RCC 7860 (cell line): ENCODE data around the gene SULF2.

ENCODE experiments used
- DNase-seq: peaks from one replicate; pipeline ENCODE4 v3.0.0-alpha.2; 2015; ENCODE audit warnings: low spot score
- FAIRE-seq: peaks from 2 replicates; lab custom pipeline; 2012; peaks lifted over from hg19 to GRCh38; lab: Jason Lieb, UNC

The SULF2 gene

DNA sequence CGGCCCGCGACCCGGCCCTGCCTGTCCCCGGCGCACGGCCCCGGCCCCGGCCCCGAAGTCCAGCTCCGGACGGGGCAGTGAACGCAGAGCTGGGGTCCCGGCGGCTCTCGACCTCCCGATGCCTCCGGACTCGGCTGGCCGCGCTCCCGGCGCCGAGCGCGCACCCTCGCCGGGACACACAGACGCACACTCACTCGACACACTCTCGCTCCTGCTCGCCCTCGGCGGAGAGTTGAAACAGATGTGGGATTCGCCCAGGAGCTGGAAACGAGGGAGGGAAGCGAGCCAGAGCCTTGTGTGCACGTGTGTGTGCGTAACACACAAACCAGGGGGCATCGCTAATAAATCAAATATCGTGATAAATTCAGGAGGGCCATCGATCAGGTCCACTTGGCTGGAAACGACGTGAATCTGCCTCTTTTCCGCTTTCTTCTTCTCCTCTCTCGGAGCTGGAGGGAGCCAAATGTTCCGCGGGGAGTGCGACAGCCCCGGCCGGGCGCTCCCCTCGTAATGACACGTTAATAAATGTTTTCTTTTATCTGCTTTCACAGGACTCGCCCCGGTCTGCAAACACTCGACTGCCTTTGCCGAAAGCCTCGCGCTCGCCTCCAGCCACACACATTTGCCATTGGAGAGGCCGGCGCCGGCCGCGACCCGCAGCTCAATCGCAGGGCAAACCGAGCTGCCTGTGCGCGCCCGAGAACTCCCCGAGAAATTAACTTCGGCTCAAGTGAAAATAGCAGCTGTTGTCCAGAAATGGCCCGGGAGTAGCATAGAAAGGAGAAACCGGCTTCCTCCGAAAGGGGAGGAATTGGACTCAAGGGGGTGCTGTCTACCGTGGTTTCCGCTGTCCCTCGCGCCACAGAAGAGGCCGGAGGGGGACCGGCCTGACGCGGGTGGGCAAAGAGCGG is 828 bp upstream of the SULF2 start:
- FAIRE-seq (no peak), DNase-seq (no peak)

GRCh38 chr20:47784599-47785310 is 526 bp downstream of the SULF2 start:
- FAIRE-seq (no peak), DNase-seq (no peak)

DNA sequence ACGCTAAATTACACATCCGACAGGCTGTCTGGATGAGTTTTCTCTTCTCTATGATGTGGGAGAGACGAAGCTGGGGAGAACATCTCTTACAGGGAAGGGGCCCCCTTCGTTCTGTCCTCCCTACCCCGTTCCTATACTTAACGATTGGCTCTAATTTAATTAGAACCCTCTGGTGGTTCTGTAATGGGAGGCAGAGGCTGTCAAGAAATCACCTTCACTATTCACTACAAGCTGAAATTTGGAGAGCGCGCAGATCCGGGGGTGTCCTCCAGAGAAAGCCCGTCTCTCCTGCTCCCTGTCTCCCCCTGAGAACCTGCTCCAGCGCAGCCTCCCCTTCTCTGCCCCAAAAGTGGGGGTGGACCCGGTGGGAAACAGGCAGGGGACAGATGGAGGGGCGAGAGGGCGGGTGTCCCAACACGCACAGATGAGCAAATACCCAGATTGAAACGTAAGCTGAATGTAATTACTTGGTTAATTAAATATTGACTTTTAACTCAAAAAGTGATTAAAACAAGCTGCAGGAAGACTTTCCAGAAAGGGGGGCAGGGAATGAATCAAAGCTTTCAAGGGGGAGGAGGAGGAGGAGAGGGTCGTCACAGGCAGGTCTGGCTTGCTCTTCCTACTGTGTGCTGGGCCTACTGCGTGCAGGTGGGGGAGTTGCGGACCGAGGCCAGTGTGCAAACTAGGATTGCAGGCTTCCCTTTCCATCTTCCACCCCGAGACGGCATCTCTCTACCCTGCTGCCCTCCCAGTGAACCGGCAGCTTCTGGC is 1.3 kb downstream of the SULF2 start:
- no peak for DNase-seq
- no peak for FAIRE-seq

DNA sequence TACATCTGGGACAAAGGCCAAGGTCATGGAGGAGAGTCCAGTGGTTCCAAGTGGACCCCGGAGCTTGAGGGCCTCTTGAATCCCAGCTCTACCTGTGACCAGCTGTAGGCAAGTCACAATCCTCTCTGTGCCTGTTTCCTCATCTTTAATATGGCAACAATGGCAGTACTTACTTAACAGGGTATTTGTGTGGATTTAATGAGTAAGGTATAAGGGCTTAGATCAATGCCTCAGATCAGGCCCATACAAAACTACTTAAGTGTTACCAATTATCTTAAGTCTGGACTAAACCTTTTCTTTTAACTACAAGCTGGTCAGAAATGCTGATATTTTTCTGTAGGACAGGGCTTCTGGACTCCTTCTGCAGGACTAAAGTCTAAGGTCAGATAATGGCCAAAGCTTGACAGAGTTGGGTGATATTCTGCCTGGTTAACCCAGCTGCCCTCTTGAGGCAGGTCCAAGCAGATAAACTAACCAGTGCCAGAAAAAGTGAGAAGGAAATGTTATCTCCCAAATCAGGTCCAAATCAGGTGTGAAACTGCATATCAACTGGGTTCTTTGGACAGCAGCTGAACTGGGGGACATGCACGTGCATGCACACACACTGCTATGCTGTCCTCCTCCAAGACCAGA is 2.2 kb downstream of the SULF2 start:
- DNase-seq: no peak
- no peak for FAIRE-seq

- DNase-seq (no peak), FAIRE-seq (no peak)
These were observed 3.2 kb downstream of the SULF2 start for GRCh38 chr20:47782076-47782475.

- DNase-seq (no peak), FAIRE-seq (no peak)
These were observed 3.6 kb downstream of the SULF2 start for GRCh38 chr20:47781632-47782031.

DNA sequence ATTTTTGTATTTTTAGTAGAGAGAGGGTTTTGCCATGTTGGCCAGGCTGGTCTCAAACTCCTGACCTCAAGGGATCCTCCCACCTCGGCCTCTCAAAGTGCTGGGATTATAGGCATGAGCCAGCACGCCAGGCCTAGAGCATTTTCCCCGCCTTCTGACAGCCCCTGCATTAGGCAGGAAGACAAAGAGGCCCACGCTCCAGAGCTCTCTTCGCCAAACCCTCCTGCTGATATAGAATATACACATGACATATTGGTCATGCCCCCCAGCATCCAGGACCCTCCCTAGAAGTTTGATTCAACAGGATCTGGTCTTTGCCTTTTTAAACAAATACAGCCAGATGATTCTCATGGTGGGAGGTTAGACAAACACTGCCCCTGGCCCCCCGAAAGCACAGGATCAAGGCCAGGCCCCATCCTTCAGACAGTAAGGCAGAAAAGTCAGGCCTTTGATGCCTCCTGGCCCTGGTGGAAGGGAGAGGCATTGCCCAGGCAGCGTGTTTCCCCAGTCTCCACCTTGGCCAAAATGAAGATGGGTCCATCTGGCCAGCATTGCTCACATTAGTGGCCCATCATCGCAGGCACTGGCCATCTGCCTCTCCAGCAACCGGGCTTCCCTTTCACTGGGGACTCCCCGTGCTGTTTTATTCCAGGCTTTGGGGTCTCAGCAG is 4.4 kb downstream of the SULF2 start:
- FAIRE-seq: no peak
- DNase-seq: no peak

DNA sequence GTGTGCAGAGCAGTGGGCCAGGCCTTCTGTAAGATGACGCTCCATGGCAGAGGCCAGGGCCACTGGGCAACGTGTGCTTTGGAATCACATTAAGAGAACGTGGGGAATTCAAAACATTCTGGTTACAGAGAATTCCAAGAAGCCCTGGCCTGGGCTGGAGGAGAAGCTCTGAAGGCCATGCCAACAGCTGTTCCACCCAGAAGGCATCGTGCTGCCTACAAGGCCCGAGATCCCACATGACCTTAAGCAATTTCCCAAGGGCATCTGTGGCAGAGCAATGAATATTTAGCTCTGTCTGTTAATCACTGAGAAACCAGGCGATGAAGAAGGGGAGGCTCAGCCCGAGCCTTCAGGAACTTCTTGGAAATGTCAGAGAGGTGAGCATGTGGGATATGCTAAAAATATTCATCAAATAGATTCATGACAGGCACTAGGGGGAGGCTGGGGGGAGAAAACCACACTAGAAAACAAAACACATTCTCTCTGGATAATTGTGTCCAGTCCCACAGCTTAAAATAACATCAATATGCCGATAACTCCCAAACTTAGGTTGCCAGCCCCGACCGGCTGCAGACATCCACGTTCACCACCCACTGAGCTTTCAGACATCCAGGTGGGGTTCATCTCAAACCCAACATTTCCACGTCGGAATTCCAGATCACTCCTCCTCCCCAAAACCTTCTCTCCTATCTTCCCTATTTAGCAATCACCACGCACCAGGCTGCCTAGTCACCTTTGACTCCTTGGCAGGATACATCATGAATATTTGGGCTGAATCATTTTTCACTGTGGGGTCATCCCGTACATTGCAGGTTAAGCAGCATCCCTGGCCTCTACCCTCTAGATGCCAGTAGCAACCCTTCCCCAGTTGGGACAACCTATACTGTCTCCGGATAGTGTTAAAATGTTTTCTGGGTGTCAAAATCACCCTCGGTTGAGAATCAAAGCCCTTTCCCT is 6.6 kb downstream of the SULF2 start:
- DNase-seq (no peak), FAIRE-seq (no peak)

DNA sequence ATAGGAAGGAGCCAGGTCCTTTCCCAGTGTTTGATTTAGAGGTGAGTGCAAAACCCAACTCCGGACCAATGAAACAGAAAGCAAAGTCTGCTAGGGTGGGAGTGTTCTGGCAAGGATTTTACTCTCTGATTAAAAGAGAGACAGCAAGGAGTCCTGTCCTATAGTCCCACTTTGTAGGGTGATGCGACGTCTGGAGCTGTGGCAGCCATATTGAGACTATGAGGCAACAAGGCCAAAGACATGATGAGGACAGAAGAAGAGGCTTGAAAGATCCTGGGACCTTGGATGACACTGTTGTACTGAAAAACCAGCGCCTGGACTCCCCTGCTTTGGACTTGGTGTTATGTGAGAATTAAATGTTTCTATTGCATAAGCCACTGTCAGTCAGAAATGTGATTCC is 8.1 kb downstream of the SULF2 start:
- no peak for DNase-seq
- no peak for FAIRE-seq

GRCh38 chr20:47776639-47777038 is 8.6 kb downstream of the SULF2 start:
- DNase-seq (no peak), FAIRE-seq (no peak)

GRCh38 chr20:47775841-47776240 is 9.4 kb downstream of the SULF2 start:
- FAIRE-seq: no peak

GRCh38 chr20:47775039-47775438 is 10.2 kb downstream of the SULF2 start:
- DNase-seq: no peak
- FAIRE-seq: no peak

More at GRCh38 chr20:47775841-47776240, 9.4 kb downstream of the SULF2 start:
- no peak for DNase-seq

GRCh38 chr20:47774131-47774777 is 11.0 kb downstream of the SULF2 start:
- DNase-seq (no peak), FAIRE-seq (no peak)

DNA sequence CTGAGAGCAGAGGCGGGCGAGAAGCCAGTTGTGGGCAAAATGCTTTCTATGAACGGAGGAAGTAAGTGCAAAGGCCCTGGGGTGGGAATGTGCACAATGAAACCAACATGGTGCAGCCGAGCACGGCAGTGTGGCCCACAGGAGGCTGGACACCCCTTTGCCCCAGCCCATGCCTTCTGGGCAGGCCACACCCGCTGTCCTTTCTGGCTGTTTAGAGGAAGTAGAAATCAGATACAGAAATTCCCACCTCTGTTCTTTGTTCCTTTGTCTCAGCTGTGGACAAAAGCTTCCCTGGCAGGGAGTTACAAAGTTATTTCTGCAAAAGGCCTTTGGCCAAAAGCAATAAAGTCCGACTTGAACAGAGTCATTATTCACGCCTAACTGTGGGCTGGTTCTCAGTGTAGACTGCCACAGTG is 11.9 kb downstream of the SULF2 start:
- DNase-seq (no peak), FAIRE-seq (no peak)

GRCh38 chr20:47770935-47771334 is 14.3 kb downstream of the SULF2 start:
- no peak for FAIRE-seq
- no peak for DNase-seq

GRCh38 chr20:47768016-47768824 is 17.1 kb downstream of the SULF2 start:
- DNase-seq: no peak
- no peak for FAIRE-seq

DNA sequence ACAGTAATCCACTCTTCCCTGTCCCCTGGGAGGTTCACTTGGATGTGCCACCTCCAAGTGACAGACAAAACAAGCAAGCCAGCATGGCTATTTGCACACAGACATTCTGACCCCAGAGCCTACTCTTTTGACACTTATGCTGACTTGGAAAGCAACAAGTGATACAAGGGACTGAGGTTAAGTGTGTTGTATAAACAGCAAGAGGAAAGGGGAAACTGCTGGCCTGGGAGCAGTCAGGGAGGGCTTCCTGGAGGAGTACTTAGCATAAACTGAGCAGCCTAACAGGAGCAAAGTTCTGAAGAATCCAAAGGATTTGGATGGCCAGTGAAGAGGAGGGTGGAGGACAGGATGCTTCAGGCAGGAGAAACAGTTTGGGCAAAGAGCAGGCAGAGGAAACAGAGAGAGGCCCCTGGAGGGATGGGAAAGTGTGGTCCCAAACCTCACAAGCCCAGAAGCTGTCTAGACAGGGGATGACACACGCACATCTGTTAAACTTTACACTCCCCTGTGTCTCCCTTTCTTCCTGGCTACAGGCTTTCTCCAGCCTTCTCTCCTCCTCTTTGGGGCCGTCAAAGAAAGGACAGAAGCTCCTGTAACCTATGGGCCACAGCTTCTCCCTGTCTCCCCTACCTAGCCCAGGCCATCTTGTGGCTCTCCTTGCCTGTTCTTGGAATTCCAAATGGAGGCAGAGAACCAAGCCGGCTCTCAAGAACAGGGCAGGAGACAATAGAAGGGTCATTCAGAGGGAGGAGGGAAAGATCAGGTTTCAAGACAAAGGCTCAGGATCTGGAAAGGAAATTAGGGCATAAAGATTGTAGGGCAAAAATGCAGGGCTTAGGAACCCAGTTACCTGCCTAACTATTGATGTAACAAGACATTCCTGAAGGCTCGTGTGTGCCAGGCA is 19.3 kb downstream of the SULF2 start:
- FAIRE-seq (no peak), DNase-seq (no peak)
